Loucy (cell line): ENCODE measurements around the gene GBGT1.

Experiments used
- CTCF ChIP-seq: fragments of 200-600 bp; sonication (generic); conservative IDR thresholded peaks from 2 replicates; pipeline ENCODE4 v1.5.1; 2014; ENCODE audit warnings: mild to moderate bottlenecking, antibody characterized with exemption, low read length
- EZH2phosphoT487 ChIP-seq: fragments of 200-600 bp; IDR thresholded peaks from 2 replicates; pipeline ENCODE4 v1.6.1; 2018; ENCODE audit warnings: antibody characterized with exemption, mild to moderate bottlenecking, moderate library complexity, borderline replicate concordance

- TF ChIP-seq CTCF = no peak
- no peak for TF ChIP-seq EZH2phosphoT487
These were observed 48.7 kb downstream of the GBGT1 start for GRCh38 chr9:133114886-133115603.
